Activated B cell treated with CpG ODN at 0.5 μM for 24 hours (primary cell): ENCODE measurements around the gene PRKCQ. TPM values are rescaled to one million over a fixed set of nuclear protein-coding genes. Genes with fewer than 3 reads are reported as not detected.

Source experiments
- ATAC-seq: fragments of 200-7000 bp; cut with Tn5 transposase; one replicate; pipeline ENCODE4 v1.10.0; 2021; ENCODE audit warnings: low read depth, mild to moderate bottlenecking, moderate library complexity
- CTCF ChIA-PET: fragments of 350-600 bp; sonication (Branson Sonifier 250); formaldehyde crosslinking; loops from one replicate; lab custom pipeline; 2021; ENCODE audit warnings: antibody characterized with exemption; lab: Charles Lee
- POLR2A ChIA-PET: fragments of 350-600 bp; sonication (Branson Sonifier 250); formaldehyde crosslinking; loops from one replicate; lab custom pipeline; 2021; ENCODE audit warnings: antibody characterized with exemption; lab: Charles Lee
- DNase-seq: peaks from one replicate; pipeline ENCODE4 v3.0.0; 2022
- H3K27ac Mint-ChIP-seq: one replicate; pipeline ENCODE4 v1.8.0; 2020; ENCODE audit warnings: mixed read lengths
- H3K27me3 Mint-ChIP-seq: one replicate; pipeline ENCODE4 v1.8.0; 2021; ENCODE audit warnings: mixed read lengths
- H3K36me3 Mint-ChIP-seq: one replicate; pipeline ENCODE4 v1.8.0; 2021; ENCODE audit warnings: low read depth, mixed read lengths
- H3K4me1 Mint-ChIP-seq: one replicate; pipeline ENCODE4 v1.8.0; 2021; ENCODE audit warnings: mixed read lengths
- H3K4me3 Mint-ChIP-seq: one replicate; pipeline ENCODE4 v1.8.0; 2020; ENCODE audit warnings: mild to moderate bottlenecking, mixed read lengths
- H3K9me3 Mint-ChIP-seq: one replicate; pipeline ENCODE4 v1.8.0; 2020; ENCODE audit warnings: mixed read lengths
- CTCF ChIP-seq: fragments of 200-600 bp; IDR thresholded peaks from one replicate; pipeline ENCODE4 v1.8.0; 2022; ENCODE audit warnings: antibody characterized with exemption, mild to moderate bottlenecking
- intact Hi-C: fragments of 100-400 bp; cut with micrococcal nuclease; formaldehyde crosslinking; loops from one replicate; pipeline ENCODE4 v1.15.1; 2024
- total RNA-seq: library from RNA; stranded (reverse); gene quantifications from 2 replicates; pipeline ENCODE4 v1.2.3, GENCODE V29; 2022

The PRKCQ gene
- total RNA-seq, 1 donor from 2014 or later: 0.11 TPM

DNA sequence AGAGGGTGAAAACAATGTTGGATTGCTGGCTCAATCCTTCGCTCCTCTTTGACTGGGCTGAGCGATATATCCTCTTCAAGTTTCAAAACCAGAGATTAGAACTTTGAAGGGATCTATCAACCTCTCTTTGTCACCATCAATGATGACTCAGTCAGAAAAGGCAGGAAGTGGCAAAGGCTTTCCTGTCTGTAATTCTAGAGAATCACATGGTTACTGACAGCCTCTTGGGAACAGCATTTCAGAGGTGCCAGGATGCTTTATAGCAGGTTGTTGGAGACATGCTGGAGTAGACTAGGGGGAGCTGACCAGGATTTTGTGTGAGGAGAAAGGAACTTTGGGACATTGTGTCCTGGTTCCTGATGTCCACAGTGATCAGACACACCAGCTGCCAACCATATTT, 81.3 kb downstream of the PRKCQ start:
- Mint-ChIP-seq H3K9me3 (no peaks in the 10 kb centered on the region), H3K27me3 (peaks cover 16% of the 10 kb centered on the region), H3K36me3 (no peaks in the 10 kb centered on the region), H3K4me1 (peaks cover 4% of the 10 kb centered on the region), H3K27ac (no peak overlapping the region), H3K4me3 (no peak overlapping the region)
- ChIA-PET POLR2A (no interaction called here), CTCF (no interaction called here)
- no peak for TF ChIP-seq CTCF
- DNase-seq: no peak
- intact Hi-C loops: no loop called here
- ATAC-seq: no peak

GRCh38 chr10:6497620-6498019, 82.5 kb downstream of the PRKCQ start:
- no peak for ATAC-seq
- intact Hi-C loops: no loop called here
- Mint-ChIP-seq H3K36me3 (no peaks in the 10 kb centered on the region), H3K4me3 (no peak overlapping the region), H3K9me3 (no peaks in the 10 kb centered on the region), H3K4me1 (peaks cover 4% of the 10 kb centered on the region), H3K27me3 (peaks cover 16% of the 10 kb centered on the region), H3K27ac (no peak overlapping the region)
- CTCF ChIA-PET: no interaction called here
- POLR2A ChIA-PET: no interaction called here
- TF ChIP-seq CTCF: no peak
- no peak for DNase-seq

- peak; percentile 31 for ATAC-seq
- Mint-ChIP-seq H3K4me3 (no peak overlapping the region), H3K4me1 (peaks cover 4% of the 10 kb centered on the region), H3K27ac (no peak overlapping the region), H3K27me3 (peaks cover 13% of the 10 kb centered on the region), H3K36me3 (no peaks in the 10 kb centered on the region), H3K9me3 (no peaks in the 10 kb centered on the region)
- ChIA-PET POLR2A (no interaction called here), CTCF (no interaction called here)
- no peak for TF ChIP-seq CTCF
- DNase-seq: no peak
- intact Hi-C loops: no loop called here
Measured at GRCh38 chr10:6494936-6495592, 85.0 kb downstream of the PRKCQ start.

DNA sequence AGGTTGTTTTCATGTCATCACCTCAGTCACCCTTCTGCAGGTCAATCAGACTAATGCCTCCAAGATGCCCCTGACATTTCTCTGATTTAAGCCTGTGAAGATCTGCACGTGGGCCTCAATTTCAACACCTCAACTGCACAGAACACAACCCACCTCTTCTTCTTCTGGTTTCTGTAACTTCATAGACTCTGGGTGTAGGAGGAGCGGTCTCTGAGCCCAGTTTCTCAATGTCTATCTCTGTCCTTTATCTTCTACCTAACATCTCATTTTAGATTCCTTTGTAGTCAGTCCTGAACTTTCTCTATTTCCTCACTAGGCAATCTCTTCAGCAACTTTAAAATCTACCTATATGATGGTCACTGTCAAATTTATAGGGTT, 85.6 kb downstream of the PRKCQ start:
- no peak for ATAC-seq
- no peak for TF ChIP-seq CTCF
- no peak for DNase-seq
- no peaks in the 10 kb centered on the region for H3K9me3 Mint-ChIP-seq
- no peak overlapping the region for H3K27ac Mint-ChIP-seq
- no peak overlapping the region for H3K4me3 Mint-ChIP-seq
- peaks cover 15% of the 10 kb centered on the region for H3K27me3 Mint-ChIP-seq
- H3K4me1 Mint-ChIP-seq: peaks cover 4% of the 10 kb centered on the region
- ChIA-PET POLR2A (no interaction called here), CTCF (no interaction called here)
- intact Hi-C loops: no loop called here
- H3K36me3 Mint-ChIP-seq: no peaks in the 10 kb centered on the region

GRCh38 chr10:6493521-6494441, 86.3 kb downstream of the PRKCQ start:
- POLR2A ChIA-PET: no interaction called here
- DNase-seq: no peak
- intact Hi-C loops: no loop called here
- no peak for ATAC-seq
- Mint-ChIP-seq H3K4me1 (peaks cover 4% of the 10 kb centered on the region), H3K27ac (no peak overlapping the region), H3K4me3 (no peak overlapping the region), H3K9me3 (no peaks in the 10 kb centered on the region), H3K36me3 (no peaks in the 10 kb centered on the region), H3K27me3 (peaks cover 13% of the 10 kb centered on the region)
- CTCF ChIA-PET: no interaction called here
- TF ChIP-seq CTCF: no peak
